ENCODE measurements around the gene P2RX2.

The P2RX2 gene

DNA sequence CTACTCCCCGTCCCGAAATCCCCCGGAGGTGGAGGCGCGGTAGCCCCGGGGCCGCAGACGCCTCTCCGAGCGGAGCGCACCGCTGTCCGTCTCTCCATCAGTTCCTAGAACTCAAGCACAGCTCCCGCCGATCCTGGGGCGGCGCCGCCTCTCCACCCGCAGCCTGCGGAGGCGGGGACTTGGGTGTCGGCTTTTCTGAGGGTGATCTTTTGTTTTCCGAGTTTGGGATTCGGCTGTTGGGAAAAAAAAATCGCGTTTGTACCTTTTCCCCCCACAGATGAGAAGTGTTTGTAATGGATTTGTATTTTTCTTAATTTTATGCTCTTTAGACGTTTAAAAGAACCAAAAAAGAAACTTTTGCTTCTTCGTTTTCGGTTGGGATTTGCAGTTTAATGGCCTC is 34.8 kb upstream of the P2RX2 start:
- H4K91ac ChIP-seq (ENCODE audit: low read depth, low read length): no peak overlapping the region

DNA sequence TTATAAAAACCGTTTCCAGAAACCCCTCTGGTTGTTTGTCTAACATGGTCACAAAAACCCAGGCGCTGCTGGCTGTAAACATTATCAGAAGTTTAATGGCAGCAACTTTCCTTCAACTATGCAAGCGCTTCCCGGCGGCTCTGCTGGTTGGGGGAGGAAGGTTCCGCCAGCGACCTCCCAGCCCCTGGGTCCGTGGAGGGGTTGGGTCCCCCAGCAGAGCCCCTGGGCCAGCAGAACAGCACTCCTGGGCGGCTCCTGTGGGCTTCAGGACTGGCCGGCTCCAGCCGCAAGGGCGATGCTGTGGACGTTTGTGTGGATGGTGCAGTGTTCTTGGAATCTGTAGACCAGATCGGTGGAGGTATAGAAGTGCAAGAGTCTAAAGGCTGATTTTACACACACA is 34.1 kb upstream of the P2RX2 start:
- no CpG with 5 or more reads among the region's 14 CpGs for WGBS (ENCODE audit: extremely low coverage, insufficient coverage, insufficient read length)

More for the DNA sequence above, 34.8 kb upstream of the P2RX2 start:
- H3K23ac ChIP-seq (ENCODE audit: low read length): no peak overlapping the region
- no peak overlapping the region for H4K12ac ChIP-seq (ENCODE audit: low read depth, low read length)
- H3K9ac ChIP-seq (ENCODE audit: low read length): no peak overlapping the region
- no peak overlapping the region for H3K14ac ChIP-seq (ENCODE audit: low read length)
- H4K8ac ChIP-seq (ENCODE audit: low read depth, low read length): no peak overlapping the region
- peaks cover 7% of the 10 kb centered on the region for H3K9me3 ChIP-seq (ENCODE audit: insufficient read depth, low read depth, low read length)
- H3K4me3 ChIP-seq (ENCODE audit: low read depth, low read length): no peak overlapping the region
- H2BK12ac ChIP-seq (ENCODE audit: low read length): no peak overlapping the region
- H3K4me1 ChIP-seq (ENCODE audit: control insufficient read depth in 1 of 2, insufficient read depth in 2 of 2, low read length in 2 of 2): peaks cover 0 to 3% of the 10 kb centered on the region in 2 experiments
- peak in 1 of 2 donors; percentile 23 for DNase-seq
- no peaks in the 10 kb centered on the region for H3K79me1 ChIP-seq (ENCODE audit: low read length)
- H2AFZ ChIP-seq (ENCODE audit: insufficient read depth, low read length, poor library complexity): no peak overlapping the region
- no peak overlapping the region for H2BK5ac ChIP-seq (ENCODE audit: low read depth, low read length, poor library complexity)
- no peaks in the 10 kb centered on the region for H3K79me2 ChIP-seq (ENCODE audit: control insufficient read depth, insufficient read depth, low read length, poor library complexity)
- H3K27me3 ChIP-seq (ENCODE audit: insufficient read depth, low read length): peaks cover 31% of the 10 kb centered on the region
- H3K36me3 ChIP-seq (ENCODE audit: control insufficient read depth in 1 of 2, insufficient read depth in 2 of 2, low read length in 2 of 2): peaks cover 9 to 13% of the 10 kb centered on the region in 2 experiments
- H3K4me2 ChIP-seq (ENCODE audit: low read length): no peak overlapping the region
- no peak overlapping the region for H3K4ac ChIP-seq (ENCODE audit: low read depth, low read length)
- WGBS (ENCODE audit: extremely low coverage, insufficient coverage, insufficient read length): no CpG with 5 or more reads among the region's 29 CpGs
- no peak overlapping the region for H2BK120ac ChIP-seq (ENCODE audit: insufficient read depth, low read length, poor library complexity)
- no peak overlapping the region for H3K18ac ChIP-seq (ENCODE audit: low read length)
- no peak overlapping the region for H2AK5ac ChIP-seq (ENCODE audit: low read length)
- no peak overlapping the region for H3K27ac ChIP-seq (ENCODE audit: low read depth, low read length)

DNA sequence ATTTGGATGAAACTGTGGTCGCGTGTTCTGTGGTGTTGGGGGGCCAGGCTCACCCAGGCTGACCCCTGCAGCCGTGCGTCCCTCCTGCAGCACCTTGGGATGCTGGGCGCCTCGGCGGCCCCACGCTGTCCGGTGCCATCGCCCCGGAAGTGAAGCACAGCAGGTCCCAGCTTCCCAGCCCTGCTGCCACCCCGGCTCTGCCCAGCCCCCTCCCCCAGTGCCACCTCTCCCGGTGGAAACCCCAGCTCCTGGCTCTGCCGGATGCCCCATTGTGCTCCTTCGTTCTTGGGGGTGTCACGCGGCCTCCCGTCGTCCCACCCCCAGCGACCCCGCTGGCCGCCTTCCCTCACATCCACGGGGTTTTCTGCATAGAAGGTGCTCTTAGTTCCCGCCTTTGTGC is 33.4 kb upstream of the P2RX2 start:
- Histone ChIP-seq H3K9me3 (ENCODE audit: insufficient read depth, low read depth, low read length) (peaks cover 14% of the 10 kb centered on the region), H4K8ac (ENCODE audit: low read depth, low read length) (no peak overlapping the region), H3K27me3 (ENCODE audit: insufficient read depth, low read length) (peaks cover 33% of the 10 kb centered on the region), H4K12ac (ENCODE audit: low read depth, low read length) (no peak overlapping the region), H3K4me1 (ENCODE audit: control insufficient read depth in 1 of 2, insufficient read depth in 2 of 2, low read length in 2 of 2) (peaks cover 0 to 3% of the 10 kb centered on the region in 2 experiments), H2AK5ac (ENCODE audit: low read length) (no peak overlapping the region), H2BK12ac (ENCODE audit: low read length) (no peak overlapping the region), H2BK5ac (ENCODE audit: low read depth, low read length, poor library complexity) (no peak overlapping the region), H3K4ac (ENCODE audit: low read depth, low read length) (no peak overlapping the region), H2BK120ac (ENCODE audit: insufficient read depth, low read length, poor library complexity) (no peak overlapping the region), H3K4me3 (ENCODE audit: low read depth, low read length) (peak overlapping the region; percentile 21), H3K4me2 (ENCODE audit: low read length) (no peak overlapping the region), H3K27ac (ENCODE audit: low read depth, low read length) (no peak overlapping the region), H2AFZ (ENCODE audit: insufficient read depth, low read length, poor library complexity) (no peak overlapping the region), H3K36me3 (ENCODE audit: control insufficient read depth in 1 of 2, insufficient read depth in 2 of 2, low read length in 2 of 2) (peaks cover 8 to 9% of the 10 kb centered on the region in 2 experiments), H4K91ac (ENCODE audit: low read depth, low read length) (no peak overlapping the region), H3K23ac (ENCODE audit: low read length) (no peak overlapping the region), H3K14ac (ENCODE audit: low read length) (no peak overlapping the region), H3K18ac (ENCODE audit: low read length) (no peak overlapping the region), H3K79me1 (ENCODE audit: low read length) (no peaks in the 10 kb centered on the region), H3K79me2 (ENCODE audit: control insufficient read depth, insufficient read depth, low read length, poor library complexity) (no peaks in the 10 kb centered on the region), H3K9ac (ENCODE audit: low read length) (no peak overlapping the region)
- WGBS (ENCODE audit: extremely low coverage, insufficient coverage, insufficient read length): no CpG with 5 or more reads among the region's 24 CpGs
- no peak for DNase-seq

More for the DNA sequence above, 34.1 kb upstream of the P2RX2 start:
- Histone ChIP-seq H3K4me1 (ENCODE audit: control insufficient read depth in 1 of 2, insufficient read depth in 2 of 2, low read length in 2 of 2) (peaks cover 0 to 3% of the 10 kb centered on the region in 2 experiments), H4K8ac (ENCODE audit: low read depth, low read length) (no peak overlapping the region), H3K4me2 (ENCODE audit: low read length) (no peak overlapping the region), H3K14ac (ENCODE audit: low read length) (no peak overlapping the region), H3K4ac (ENCODE audit: low read depth, low read length) (no peak overlapping the region), H3K9ac (ENCODE audit: low read length) (no peak overlapping the region), H3K79me1 (ENCODE audit: low read length) (no peaks in the 10 kb centered on the region), H3K27me3 (ENCODE audit: insufficient read depth, low read length) (peaks cover 33% of the 10 kb centered on the region), H2AK5ac (ENCODE audit: low read length) (no peak overlapping the region), H2BK120ac (ENCODE audit: insufficient read depth, low read length, poor library complexity) (no peak overlapping the region), H3K79me2 (ENCODE audit: control insufficient read depth, insufficient read depth, low read length, poor library complexity) (no peaks in the 10 kb centered on the region), H3K18ac (ENCODE audit: low read length) (no peak overlapping the region), H2BK5ac (ENCODE audit: low read depth, low read length, poor library complexity) (no peak overlapping the region), H3K9me3 (ENCODE audit: insufficient read depth, low read depth, low read length) (peaks cover 12% of the 10 kb centered on the region), H3K36me3 (ENCODE audit: control insufficient read depth in 1 of 2, insufficient read depth in 2 of 2, low read length in 2 of 2) (peaks cover 9 to 10% of the 10 kb centered on the region in 2 experiments), H2BK12ac (ENCODE audit: low read length) (no peak overlapping the region), H3K4me3 (ENCODE audit: low read depth, low read length) (no peak overlapping the region), H2AFZ (ENCODE audit: insufficient read depth, low read length, poor library complexity) (no peak overlapping the region), H4K91ac (ENCODE audit: low read depth, low read length) (no peak overlapping the region), H3K23ac (ENCODE audit: low read length) (no peak overlapping the region), H3K27ac (ENCODE audit: low read depth, low read length) (no peak overlapping the region), H4K12ac (ENCODE audit: low read depth, low read length) (no peak overlapping the region)
- no peak for DNase-seq

GRCh38 chr12:132586929-132587328 is 31.6 kb upstream of the P2RX2 start:
- Histone ChIP-seq H3K4ac (ENCODE audit: low read depth, low read length) (no peak overlapping the region), H3K14ac (ENCODE audit: low read length) (no peak overlapping the region), H3K4me1 (ENCODE audit: control insufficient read depth in 1 of 2, insufficient read depth in 2 of 2, low read length in 2 of 2) (peaks cover 0 to 3% of the 10 kb centered on the region in 2 experiments), H3K4me3 (ENCODE audit: low read depth, low read length) (no peak overlapping the region), H2AFZ (ENCODE audit: insufficient read depth, low read length, poor library complexity) (no peak overlapping the region), H2BK120ac (ENCODE audit: insufficient read depth, low read length, poor library complexity) (no peak overlapping the region), H3K9ac (ENCODE audit: low read length) (no peak overlapping the region), H2BK5ac (ENCODE audit: low read depth, low read length, poor library complexity) (no peak overlapping the region), H2BK12ac (ENCODE audit: low read length) (no peak overlapping the region), H3K9me3 (ENCODE audit: insufficient read depth, low read depth, low read length) (peaks cover 14% of the 10 kb centered on the region), H3K79me2 (ENCODE audit: control insufficient read depth, insufficient read depth, low read length, poor library complexity) (no peaks in the 10 kb centered on the region), H3K27me3 (ENCODE audit: insufficient read depth, low read length) (peaks cover 27% of the 10 kb centered on the region), H3K18ac (ENCODE audit: low read length) (no peak overlapping the region), H3K27ac (ENCODE audit: low read depth, low read length) (no peak overlapping the region), H3K36me3 (ENCODE audit: control insufficient read depth in 1 of 2, insufficient read depth in 2 of 2, low read length in 2 of 2) (peaks cover 0 to 2% of the 10 kb centered on the region in 2 experiments), H4K12ac (ENCODE audit: low read depth, low read length) (no peak overlapping the region), H3K23ac (ENCODE audit: low read length) (no peak overlapping the region), H4K91ac (ENCODE audit: low read depth, low read length) (no peak overlapping the region), H4K8ac (ENCODE audit: low read depth, low read length) (no peak overlapping the region), H3K79me1 (ENCODE audit: low read length) (no peaks in the 10 kb centered on the region), H2AK5ac (ENCODE audit: low read length) (no peak overlapping the region), H3K4me2 (ENCODE audit: low read length) (no peak overlapping the region)
- no CpG with 5 or more reads among the region's 18 CpGs for WGBS (ENCODE audit: extremely low coverage, insufficient coverage, insufficient read length)
- DNase-seq: no peak
